Measurements from ENCODE around the gene IGF2BP2.

Gene IGF2BP2

DNA sequence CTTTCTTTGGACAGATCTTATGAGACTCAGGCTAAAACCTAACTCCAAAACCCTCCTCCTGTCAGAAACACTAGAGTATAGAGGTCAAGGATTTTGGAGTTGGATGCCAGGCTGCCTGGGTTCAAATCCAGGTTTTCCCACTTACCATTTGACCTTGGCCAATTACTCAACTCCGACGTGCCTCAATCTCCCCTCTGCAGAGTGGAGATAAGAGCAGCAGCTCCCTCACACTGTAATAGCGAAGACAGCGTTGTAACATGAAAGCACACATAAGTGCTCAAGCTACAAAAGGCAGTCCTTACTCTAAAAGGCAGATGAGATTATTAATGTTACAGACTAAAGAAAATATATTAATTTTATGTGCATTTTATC lies 90.1 kb downstream of the IGF2BP2 start:
- DNase-seq (ENCODE audit: low spot score) = no peak

DNA sequence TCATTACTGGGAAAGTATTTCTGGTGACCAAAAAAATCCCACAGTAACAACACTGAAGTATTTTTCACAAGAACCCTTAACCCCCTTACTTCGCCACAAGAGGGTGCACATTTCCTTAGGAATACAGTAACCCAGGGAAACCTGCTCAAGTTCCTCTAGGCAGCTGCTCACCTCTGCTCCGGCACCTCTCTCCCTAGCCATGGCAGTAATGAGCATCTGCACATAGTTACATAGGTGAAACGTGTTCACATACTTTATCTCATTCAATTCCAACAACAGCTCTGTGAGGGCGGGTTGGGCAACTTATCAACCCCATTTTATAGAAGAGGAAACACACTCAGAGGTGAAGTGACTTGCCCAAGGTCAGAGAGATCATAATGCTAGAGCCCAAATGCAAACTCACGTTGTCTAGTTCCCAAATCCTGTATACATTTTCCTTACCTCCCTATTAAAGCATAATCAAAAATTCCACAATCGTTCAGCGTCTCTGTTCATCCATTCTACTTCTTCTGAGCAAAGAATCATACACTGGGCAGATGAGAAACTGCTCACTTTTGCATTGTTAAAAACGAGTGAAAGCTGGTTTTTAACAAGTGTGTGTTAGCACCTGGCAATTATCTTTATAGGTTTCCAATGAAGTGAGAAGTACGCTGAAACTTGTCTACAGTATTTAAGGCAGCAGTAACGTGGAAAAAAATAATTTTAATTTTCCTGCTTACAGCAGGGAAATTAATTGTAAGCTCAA lies 90.7 kb downstream of the IGF2BP2 start:
- DNase-seq (ENCODE audit: low spot score) = peak; percentile 87

DNA sequence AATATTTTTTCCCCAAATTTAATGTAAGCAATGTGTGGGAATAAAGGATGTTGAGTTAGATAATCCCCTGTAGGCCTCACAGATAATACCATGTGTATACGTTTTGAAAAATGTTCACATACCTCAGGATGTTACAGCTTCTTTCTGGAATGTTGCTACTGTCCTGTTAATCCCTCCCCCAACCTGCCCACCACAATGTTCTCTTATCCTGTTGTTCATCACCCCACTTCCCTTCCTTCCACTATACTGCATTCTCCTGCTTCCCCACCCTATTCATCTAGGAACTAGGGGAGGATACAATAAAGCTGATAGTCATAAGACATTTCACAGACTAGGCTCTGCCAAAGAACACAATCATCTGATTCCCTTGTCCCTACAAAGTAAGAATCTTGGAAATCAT lies 92.1 kb downstream of the IGF2BP2 start:
- DNase-seq (ENCODE audit: low spot score) = peak; percentile 90

DNA sequence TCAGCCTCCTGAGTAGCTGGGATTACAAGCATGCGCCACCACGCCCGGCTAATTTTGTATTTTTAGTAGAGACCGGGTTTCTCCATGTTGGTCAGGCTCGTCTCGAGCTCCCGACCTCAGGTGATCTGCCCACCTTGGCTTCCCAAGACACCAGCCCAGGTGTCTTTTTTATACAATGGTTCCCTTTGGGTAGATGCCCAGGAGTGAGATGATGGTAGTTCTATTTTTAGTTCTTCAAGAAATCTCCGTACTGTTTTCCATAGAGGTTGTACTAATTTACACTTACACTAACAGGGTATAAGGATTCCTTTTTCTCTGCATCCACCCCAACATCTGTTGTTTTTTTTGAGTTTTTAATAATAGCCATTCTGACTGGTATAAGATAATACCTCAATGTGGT lies 94.3 kb downstream of the IGF2BP2 start:
- DNase-seq (ENCODE audit: low spot score) = no peak

DNA sequence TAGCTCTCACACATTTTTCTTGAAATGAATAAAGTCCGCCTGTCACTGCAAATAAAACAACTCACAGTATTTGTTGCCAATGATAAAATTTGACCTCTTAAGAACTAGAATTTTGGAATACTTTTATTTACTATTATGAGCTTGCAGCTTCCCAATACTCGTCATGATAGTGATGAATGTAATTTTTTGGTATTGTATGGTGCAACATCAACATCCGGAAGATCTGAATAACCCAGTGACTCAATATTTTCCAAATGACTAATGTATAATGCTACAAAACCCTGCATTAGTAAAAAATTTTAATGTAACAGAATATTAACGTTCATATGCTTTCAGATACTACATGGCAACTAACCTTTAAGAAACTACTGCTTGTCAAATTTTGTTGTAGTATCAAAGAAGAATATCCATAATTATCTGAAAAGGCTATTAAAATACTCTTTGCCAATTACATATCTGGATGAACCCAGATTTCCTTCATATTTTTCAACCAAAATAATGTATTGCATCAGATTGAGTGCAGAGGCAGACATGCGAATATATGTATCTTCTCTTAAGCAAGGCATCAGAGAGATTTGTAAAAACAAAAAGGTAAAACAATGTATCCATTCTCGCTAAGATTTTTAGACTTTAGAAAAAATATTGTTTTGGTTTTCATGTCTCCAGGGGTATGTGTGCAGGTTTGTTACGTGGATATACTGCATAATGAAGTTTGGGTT lies 95.3 kb downstream of the IGF2BP2 start:
- peak; percentile 55 for DNase-seq (ENCODE audit: low spot score)

DNA sequence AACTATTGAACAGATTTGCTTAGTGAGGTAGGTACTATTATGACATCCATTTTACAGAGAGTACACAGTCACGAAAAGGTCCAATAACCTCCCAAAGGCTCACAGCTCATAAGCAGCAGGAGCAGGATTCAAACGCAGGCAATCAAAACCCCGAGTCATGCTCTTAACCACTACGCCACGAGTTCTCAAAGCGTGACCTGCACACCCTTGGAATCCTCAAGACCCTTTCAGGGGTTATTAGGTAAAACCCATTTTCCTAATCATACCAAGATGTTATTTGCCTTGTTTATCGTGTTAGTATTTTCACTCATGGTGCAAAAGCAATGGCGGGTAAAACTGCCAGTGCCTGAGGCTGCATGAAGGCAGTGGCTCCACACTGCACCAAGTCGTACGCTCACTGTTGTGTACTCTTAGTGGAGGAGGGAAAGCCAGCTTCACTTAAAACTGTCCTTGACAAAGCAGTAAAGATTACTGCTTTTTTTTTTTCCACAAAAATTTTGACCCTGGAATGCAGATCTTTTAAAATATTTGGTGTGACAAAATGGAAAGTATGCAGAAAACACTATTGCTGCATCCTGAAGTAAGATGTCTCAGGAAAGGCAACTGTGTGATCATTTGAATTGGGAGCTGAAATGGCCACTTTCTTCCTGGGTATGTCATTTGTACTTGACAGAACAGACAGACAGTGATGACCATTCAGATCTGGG lies 96.1 kb downstream of the IGF2BP2 start:
- peak; percentile 29 for DNase-seq (ENCODE audit: low spot score)

DNA sequence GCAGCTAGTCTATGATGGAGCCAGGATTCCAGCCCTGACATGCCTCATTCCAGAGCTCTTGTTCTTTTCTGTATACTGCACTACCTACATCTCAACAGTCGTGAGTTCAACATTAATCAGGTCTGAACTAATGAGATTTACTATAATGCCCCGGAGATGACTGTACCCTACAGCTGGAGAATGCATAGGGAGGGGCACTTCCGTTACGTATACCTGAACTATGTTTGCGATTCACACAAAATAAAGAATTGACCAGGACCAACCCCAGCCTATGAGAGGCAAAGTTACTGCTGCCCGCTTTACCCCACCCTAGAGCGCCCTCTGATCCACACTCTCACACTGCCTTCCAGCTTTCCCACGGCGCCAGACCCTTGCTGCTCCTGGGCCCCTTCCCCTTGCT lies 97.0 kb downstream of the IGF2BP2 start:
- DNase-seq (ENCODE audit: low spot score) = no peak

DNA sequence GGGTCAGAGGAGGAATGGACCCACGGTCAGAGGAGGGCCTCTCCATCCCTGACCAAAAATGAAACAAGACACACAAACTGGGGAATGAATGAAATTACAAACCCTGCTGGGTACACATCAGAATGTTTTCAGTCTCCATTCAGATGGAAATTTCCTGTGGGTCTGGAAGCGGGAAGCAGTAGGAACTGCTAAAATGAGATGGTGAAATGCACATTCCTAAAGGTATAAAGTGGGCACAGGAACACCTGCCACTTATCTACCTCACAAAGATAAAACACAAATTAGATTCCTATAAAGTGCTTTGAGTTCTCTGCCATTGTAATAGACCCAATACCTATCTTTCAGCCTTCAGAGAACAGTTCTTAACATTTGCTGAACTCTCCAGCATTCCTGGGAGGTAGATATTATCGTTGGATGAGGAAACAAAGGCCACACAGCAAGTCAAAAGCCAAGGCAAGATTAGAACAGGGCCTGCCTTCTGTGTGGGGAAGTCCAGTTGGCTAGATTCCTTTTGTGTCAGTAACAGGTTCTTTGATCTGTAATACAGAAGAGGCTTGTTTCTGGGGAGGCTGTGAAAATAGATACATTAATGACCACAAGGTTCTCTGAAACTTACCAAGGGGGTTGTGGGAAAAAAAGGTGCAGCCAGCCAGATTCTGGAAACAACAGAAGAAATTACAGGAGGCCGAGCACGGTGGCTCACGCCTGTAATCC lies 98.4 kb downstream of the IGF2BP2 start:
- peak; percentile 86 for DNase-seq (ENCODE audit: low spot score)

DNA sequence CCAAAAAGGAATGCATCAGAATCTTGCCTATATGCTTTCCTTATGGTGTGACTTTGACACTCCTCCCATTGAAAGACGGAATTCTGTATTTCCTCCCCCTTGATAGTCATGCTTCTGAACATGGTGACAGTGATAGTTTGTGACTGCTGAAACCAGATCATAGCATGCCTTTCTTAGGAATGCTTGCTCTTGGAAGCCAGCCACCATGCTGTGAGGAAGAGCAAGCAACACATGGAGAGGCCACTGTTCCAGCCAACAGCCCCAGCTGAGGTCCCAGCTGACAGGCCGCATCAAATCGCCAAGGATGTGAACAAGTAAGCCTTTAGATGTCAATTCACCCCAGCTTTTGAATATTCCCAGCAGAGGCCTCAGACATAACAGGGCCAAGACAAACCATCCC lies 100.1 kb downstream of the IGF2BP2 start:
- DNase-seq (ENCODE audit: low spot score) = no peak

DNA sequence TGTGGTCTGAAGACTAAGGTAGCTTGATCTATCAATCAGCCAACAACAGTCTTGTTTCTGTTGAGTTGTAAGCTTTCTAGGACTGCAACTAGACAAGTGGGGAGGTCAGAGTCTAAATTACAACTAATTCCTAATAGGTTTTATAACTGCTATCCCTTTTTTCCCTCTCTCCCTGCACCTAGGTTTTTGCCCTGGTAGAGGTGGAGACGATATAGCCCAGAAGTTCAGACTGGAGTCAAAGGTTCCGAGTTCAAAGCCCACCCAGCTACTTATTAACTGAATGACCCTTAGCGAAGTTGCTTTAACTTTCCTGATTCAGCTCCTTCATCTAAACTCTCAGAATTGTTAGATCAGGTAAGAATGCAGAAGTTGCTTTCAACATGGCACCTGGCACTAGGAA lies 100.6 kb downstream of the IGF2BP2 start:
- DNase-seq (ENCODE audit: low spot score) = no peak

DNA sequence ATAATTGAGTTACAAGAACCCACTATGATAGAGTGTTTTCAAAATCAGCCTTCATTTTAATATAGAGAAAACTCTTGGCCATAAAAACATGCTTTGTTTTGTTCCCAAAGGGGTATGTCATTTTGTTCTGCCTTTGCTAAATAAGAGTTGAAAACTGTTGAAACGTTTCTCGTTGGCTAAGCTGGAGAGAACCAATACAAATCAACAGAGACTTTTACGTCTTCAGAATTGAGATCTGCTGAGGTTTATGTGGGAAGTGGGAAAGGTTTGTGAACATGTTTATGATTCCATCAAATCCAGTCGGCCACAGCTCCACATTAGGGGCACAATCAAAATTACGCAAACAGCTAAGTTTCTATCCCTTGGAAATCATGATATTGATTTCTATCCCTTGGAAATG lies 102.0 kb downstream of the IGF2BP2 start:
- DNase-seq (ENCODE audit: low spot score) = no peak

DNA sequence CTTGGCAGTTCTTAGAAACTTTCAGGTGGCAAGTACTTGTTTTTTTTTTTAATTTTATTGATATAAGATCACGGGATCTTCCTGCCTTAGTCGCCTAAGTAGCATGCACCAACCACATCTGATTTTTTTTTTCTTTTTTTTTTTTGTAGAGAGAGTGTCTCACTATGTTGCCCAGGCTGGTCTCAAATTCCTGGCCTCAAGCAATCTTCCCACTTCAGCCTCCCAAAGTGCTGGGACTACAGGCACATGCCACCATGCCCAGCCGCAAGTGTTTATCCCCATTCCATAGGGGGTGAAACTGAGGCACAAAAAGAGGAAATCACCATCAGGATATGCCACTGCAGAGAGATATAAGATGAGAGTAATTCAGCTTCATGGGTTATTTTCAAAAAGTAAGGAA lies 102.9 kb downstream of the IGF2BP2 start:
- DNase-seq (ENCODE audit: low spot score) = no peak

DNA sequence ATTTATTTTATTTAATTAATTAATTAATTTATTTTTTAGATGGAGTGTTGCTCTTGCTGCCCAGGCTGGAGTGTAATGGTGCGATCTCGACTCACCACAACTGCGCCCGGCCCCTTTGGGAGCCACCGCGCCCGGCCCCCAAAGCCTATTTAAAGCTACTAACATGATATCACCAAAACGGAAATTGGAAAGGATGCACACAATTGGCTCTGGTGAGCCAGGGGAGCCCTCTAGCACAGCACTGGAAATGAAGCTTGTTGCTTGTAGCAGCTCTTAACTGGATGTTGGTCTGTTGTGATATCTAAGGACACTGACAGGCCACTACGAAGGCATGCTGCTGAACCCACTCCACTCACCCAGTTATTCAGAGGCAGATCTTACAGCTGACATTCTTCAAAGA lies 104.5 kb downstream of the IGF2BP2 start:
- no peak for DNase-seq (ENCODE audit: low spot score)

DNA sequence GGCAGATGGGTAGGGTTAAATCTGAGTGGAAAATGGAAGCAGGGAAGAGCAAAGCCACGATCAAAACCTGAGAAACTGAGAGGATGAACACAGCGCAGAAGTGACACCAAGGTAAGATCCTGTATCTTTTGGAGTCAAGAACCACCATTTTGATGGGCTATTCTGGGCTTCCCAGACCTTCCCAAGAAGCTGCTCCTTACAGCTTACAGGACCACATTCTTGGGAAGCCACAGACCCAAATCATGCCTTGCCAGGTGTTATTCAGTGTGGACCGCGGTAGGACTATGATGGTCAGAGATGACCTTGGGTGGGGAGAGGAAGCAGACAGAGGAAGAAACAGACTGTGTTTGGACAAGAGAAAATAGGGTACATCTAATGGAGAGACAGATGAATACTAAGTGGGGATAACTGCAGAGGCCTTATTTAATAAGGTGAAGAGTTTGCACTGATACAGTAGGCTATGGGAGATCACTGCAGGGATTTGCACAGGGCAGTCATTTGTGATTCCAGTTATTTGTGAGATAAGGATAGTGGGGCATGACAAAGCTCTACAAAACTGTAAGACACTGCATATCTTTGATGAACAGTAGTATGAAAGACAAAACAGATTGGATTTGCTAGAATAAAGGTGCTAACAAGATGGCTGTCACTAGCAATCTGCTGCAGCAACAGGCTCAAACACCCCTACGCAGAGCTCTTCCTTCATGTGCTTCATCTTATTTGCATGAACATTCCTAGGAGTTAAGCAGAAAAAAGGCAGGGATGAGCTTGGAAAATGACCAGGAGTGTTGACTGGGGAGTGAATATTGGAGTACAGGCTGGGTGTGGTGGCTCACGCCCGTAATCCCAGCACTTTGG lies 105.9 kb downstream of the IGF2BP2 start:
- no peak for DNase-seq (ENCODE audit: low spot score)

DNA sequence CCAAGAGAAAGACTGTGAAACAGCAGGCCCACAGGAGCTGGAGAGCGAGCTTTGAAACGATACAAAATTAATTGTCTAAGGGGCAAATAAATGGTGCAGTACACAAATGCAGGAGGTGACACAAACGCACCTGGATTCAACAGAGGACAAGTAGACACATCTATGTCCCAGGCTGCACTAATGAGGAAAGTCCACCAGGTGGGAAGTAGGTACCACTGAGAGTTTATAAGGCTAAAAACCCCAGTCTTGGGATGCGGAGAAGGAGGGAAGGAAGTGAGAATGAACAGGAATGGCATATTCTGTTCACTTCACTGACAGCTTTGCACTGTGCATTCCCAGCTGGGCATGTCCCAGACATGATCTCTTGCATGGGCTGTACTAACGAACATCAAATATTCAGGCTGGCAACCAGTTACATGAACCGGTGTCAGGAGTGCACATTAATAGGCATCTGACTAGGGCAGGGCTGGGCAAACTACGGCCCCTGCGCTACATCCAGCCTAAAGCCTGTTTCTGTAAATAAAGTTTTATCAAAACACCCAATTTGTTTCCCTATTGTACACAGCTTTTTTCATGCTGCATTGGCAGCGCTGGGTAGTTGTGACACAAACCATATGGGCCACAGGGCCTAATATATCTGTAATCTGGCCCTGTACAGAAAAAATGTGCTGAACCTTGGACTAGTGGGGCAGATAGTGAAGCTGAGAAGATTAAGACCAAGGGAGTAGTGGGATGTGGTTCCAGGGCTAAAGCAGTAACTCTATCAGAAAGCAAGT lies 107.0 kb downstream of the IGF2BP2 start:
- DNase-seq (ENCODE audit: low spot score) = no peak

DNA sequence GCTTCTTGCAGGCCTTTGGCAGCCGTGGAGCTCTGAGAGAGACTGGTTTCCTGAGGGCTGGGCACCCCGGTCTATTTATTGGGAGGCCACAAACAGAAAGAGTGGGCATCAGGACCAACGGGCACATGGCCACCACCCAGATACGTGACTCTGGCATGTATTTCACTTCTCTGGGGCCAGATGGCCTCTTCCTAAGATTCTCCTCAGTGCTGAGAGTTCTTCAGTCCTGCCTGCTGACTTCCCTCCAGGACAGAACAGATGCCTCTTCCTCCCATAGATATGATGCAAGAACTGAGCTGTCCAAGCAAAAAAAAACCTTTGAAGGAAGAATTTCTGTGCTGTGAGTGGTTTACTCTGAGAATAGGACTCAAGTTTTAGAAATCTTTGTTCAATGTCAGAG lies 107.7 kb downstream of the IGF2BP2 start:
- no peak for DNase-seq (ENCODE audit: low spot score)

DNA sequence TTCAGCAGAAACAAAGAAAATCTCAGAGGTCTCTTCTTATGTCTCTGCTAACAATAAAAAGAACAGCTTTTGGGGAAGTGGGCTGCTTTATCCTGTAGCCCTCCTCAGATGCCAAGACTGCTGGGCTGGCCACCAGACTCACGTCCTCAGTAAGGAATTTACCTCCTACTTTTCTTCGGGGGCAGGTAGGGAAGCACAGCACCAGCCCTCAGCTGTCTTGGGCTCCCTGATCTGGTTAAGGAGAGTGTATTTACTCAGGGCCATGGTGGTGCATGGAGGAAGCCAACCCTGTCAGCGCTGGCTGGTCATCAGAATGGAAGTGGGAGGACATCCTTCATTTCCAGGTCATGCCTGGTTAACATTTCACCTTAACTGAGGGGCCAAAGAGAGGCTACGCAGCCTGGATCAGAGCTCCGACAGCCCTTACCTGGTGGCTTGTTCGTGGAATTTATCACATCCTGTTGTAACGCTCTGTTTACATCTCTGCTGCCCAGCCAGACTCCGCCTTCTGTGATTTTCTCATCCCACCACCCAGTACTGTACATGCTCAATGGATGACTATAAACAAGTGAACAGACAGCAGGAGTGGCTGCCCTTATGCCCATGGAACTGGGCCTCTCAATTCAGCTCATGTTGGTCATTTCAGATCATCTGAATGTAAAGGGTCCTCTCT lies 108.3 kb downstream of the IGF2BP2 start:
- no peak for DNase-seq (ENCODE audit: low spot score)

DNA sequence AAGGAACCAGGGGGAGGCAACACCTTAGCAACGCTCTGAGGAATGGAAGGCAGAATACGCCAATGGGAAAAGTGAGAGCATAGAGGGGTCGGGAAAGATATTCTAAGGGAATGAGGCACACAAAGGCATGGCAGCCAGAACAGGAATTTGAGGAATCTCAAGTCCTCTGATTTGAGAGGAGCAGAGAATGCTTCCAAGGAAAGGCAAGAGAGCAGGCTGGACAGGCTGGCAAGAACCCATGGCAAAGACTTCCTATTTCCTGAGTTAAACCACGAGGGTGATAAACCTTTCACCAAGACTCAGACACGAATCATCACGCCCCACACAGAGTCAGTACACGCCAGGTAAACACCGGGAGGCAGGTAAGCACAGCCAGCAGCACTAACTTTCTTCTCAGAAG lies 109.8 kb downstream of the IGF2BP2 start:
- no peak for DNase-seq (ENCODE audit: low spot score)

DNA sequence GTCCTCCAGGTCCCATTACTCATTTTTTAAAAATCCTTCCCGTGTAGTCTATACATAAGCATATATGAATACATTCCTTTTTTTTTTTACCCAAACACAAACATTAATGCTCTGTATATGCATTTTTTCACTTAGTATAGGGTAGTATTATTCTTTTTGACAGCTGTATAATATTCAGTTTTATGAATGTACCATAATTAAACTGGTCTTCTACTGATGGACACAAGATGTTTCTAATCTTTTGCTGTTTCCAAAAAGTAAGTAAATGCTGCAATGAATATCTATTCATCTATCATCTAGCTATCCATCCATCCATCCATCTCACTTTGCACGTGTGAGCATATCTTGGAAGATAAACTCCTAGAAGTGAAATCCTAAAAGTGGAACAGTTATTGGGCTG lies 110.8 kb downstream of the IGF2BP2 start:
- no peak for DNase-seq (ENCODE audit: low spot score)

DNA sequence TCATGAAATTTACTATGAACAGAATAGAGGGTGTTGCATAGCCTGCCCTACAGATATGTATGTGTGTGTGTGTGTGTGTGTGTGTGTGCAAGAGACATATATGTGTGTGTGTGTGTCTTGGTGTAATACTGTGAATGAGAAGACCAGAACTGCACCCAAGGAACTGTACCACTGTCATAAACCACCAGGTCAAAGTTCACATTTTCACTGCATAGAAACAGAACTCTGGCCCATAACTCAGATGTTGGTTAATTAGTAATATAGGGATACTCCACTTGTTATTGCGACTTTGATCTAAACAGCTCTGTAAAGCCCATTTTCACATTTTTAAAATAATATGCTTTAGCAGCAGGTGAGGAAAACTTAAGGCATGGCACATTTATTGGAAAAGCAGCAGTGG lies 111.8 kb downstream of the IGF2BP2 start:
- DNase-seq (ENCODE audit: low spot score) = no peak
